ENCODE results near the gene UBAC2. TPM values are rescaled to one million over a fixed set of nuclear protein-coding genes. Genes with fewer than 3 reads are reported as not detected.

The UBAC2 gene
- total RNA-seq, 2 donors from 2014 or later: 72.7 to 80.4 TPM

- DNase-seq: no peak
- H3K27ac ChIP-seq (ENCODE audit: low read depth, low read length): no peak overlapping the region
- H3K27me3 ChIP-seq (ENCODE audit: control insufficient read depth, insufficient read depth, low read length, poor library complexity, severe bottlenecking): no peaks in the 10 kb centered on the region
- peaks cover 27% of the 10 kb centered on the region for H3K27me3 Mint-ChIP-seq (ENCODE audit: insufficient read depth)
- no peaks in the 10 kb centered on the region for H3K9me3 ChIP-seq (ENCODE audit: control insufficient read depth, low read length)
- H3K27ac Mint-ChIP-seq: no peak overlapping the region
- H3K4me1 ChIP-seq (ENCODE audit: control insufficient read depth, insufficient read depth, low read length): no peaks in the 10 kb centered on the region
- peaks cover 5% of the 10 kb centered on the region for H3K4me1 Mint-ChIP-seq
- no peak overlapping the region for H3K4me3 Mint-ChIP-seq
- no peaks in the 10 kb centered on the region for H3K9me3 Mint-ChIP-seq
- H3K9ac ChIP-seq (ENCODE audit: extremely low read depth, low read length, poor library complexity, severe bottlenecking): no peak overlapping the region
- H3K36me3 Mint-ChIP-seq (ENCODE audit: low read depth): no peaks in the 10 kb centered on the region
- H3K36me3 ChIP-seq (ENCODE audit: control insufficient read depth, insufficient read depth, low read length): no peaks in the 10 kb centered on the region
- TF ChIP-seq CTCF (conservative IDR thresholded peaks at IDR 0.05): peak; percentile 40
- no peak overlapping the region for H3K4me3 ChIP-seq (ENCODE audit: low read length)
These were observed 8.2 kb upstream of the UBAC2 start for GRCh38 chr13:99192480-99192879.

- no peak overlapping the region for H3K4me3 ChIP-seq (ENCODE audit: low read length)
- no peak overlapping the region for H3K4me3 Mint-ChIP-seq
- no peak overlapping the region for H3K27ac Mint-ChIP-seq
- H3K27me3 Mint-ChIP-seq (ENCODE audit: insufficient read depth): peaks cover 24% of the 10 kb centered on the region
- H3K4me1 ChIP-seq (ENCODE audit: control insufficient read depth, insufficient read depth, low read length): no peaks in the 10 kb centered on the region
- H3K36me3 ChIP-seq (ENCODE audit: control insufficient read depth, insufficient read depth, low read length): no peaks in the 10 kb centered on the region
- DNase-seq: no peak
- peaks cover 5% of the 10 kb centered on the region for H3K4me1 Mint-ChIP-seq
- H3K9me3 Mint-ChIP-seq: no peaks in the 10 kb centered on the region
- no peaks in the 10 kb centered on the region for H3K27me3 ChIP-seq (ENCODE audit: control insufficient read depth, insufficient read depth, low read length, poor library complexity, severe bottlenecking)
- no peak for TF ChIP-seq CTCF (conservative IDR thresholded peaks at IDR 0.05)
- H3K36me3 Mint-ChIP-seq (ENCODE audit: low read depth): no peaks in the 10 kb centered on the region
- no peak overlapping the region for H3K27ac ChIP-seq (ENCODE audit: low read depth, low read length)
- no peak overlapping the region for H3K9ac ChIP-seq (ENCODE audit: extremely low read depth, low read length, poor library complexity, severe bottlenecking)
- H3K9me3 ChIP-seq (ENCODE audit: control insufficient read depth, low read length): no peaks in the 10 kb centered on the region
- WGBS, 2 experiments (ENCODE audit: insufficient coverage in 1 of 2, insufficient read length in 1 of 2): 74 to 76% methylated on average over 3 to 4 of the region's 4 CpGs
These were observed 7.5 kb upstream of the UBAC2 start for GRCh38 chr13:99193152-99193551.

- 86 to 87% methylated on average over 4 to 5 of the region's 5 CpGs for WGBS, 2 experiments (ENCODE audit: insufficient coverage in 1 of 2, insufficient read length in 1 of 2)
- Mint-ChIP-seq H3K36me3 (ENCODE audit: low read depth) (no peaks in the 10 kb centered on the region), H3K27ac (no peak overlapping the region), H3K4me3 (no peak overlapping the region), H3K4me1 (peaks cover 13% of the 10 kb centered on the region), H3K9me3 (no peaks in the 10 kb centered on the region), H3K27me3 (ENCODE audit: insufficient read depth) (peaks cover 3% of the 10 kb centered on the region)
- Histone ChIP-seq H3K4me1 (ENCODE audit: control insufficient read depth, insufficient read depth, low read length) (no peaks in the 10 kb centered on the region), H3K27me3 (ENCODE audit: control insufficient read depth, insufficient read depth, low read length, poor library complexity, severe bottlenecking) (no peaks in the 10 kb centered on the region), H3K9ac (ENCODE audit: extremely low read depth, low read length, poor library complexity, severe bottlenecking) (no peak overlapping the region), H3K27ac (ENCODE audit: low read depth, low read length) (no peak overlapping the region), H3K4me3 (ENCODE audit: low read length) (no peak overlapping the region), H3K36me3 (ENCODE audit: control insufficient read depth, insufficient read depth, low read length) (no peaks in the 10 kb centered on the region), H3K9me3 (ENCODE audit: control insufficient read depth, low read length) (no peaks in the 10 kb centered on the region)
- TF ChIP-seq CTCF (conservative IDR thresholded peaks at IDR 0.05): peak; percentile 61
- DNase-seq: no peak
These were observed 4.1 kb upstream of the UBAC2 start for GRCh38 chr13:99196466-99197116.
